ENCODE data around the gene EYS.

GRCh38 chr6:64589961-64590360 is 1117.1 kb downstream of the EYS start:
- TF ChIP-seq EZH2 (IDR thresholded peaks at IDR 0.05; ENCODE audit: insufficient read depth, poor library complexity, severe bottlenecking) (no peak), EZH2phosphoT487 (IDR thresholded peaks at IDR 0.05; ENCODE audit: insufficient read depth, low read depth) (no peak)

Data from GM23248 (cell line).